IPS-15b (cell line): ENCODE results near the gene ADAM15.
A peak's percentile ranks its signal among the peaks of the same experiment; 100 is the strongest.

Experiments
- H3K27me3 ChIP-seq: one replicate; pipeline ENCODE4 v1.6.1; 2013; ENCODE audit warnings: low read length; ENCODE audit not compliant: control insufficient read depth, insufficient read depth
- H3K36me3 ChIP-seq: one replicate; pipeline ENCODE4 v1.6.1; 2013; ENCODE audit warnings: low read length; ENCODE audit not compliant: control insufficient read depth, insufficient read depth
- H3K4me1 ChIP-seq: one replicate; pipeline ENCODE4 v1.6.1; 2013; ENCODE audit warnings: mild to moderate bottlenecking, low read length; ENCODE audit not compliant: control insufficient read depth, insufficient read depth
- H3K4me3 ChIP-seq: one replicate; pipeline ENCODE4 v1.5.1; 2013; ENCODE audit warnings: low read depth, low read length
- H3K9ac ChIP-seq: one replicate; pipeline ENCODE4 v1.6.1; 2013; ENCODE audit warnings: low read depth, mild to moderate bottlenecking, low read length
- H3K9me3 ChIP-seq: one replicate; pipeline ENCODE4 v1.6.1; 2013; ENCODE audit warnings: mild to moderate bottlenecking, low read length; ENCODE audit not compliant: control insufficient read depth, insufficient read depth

Gene ADAM15

GRCh38 chr1:155008015-155008941 lies 42.8 kb upstream of the ADAM15 start:
- Histone ChIP-seq H3K4me3 (peak overlapping the region; percentile 43), H3K27me3 (no peaks in the 10 kb centered on the region), H3K9ac (no peak overlapping the region), H3K4me1 (peaks cover 30% of the 10 kb centered on the region), H3K36me3 (no peaks in the 10 kb centered on the region), H3K9me3 (no peaks in the 10 kb centered on the region)

GRCh38 chr1:155009221-155009711 lies 41.9 kb upstream of the ADAM15 start:
- no peak overlapping the region for H3K9ac ChIP-seq

GRCh38 chr1:155009742-155010141 lies 41.4 kb upstream of the ADAM15 start:
- H3K9ac ChIP-seq, result no peak overlapping the region
- peaks cover 28% of the 10 kb centered on the region for H3K4me1 ChIP-seq
- no peaks in the 10 kb centered on the region for H3K27me3 ChIP-seq
- no peak overlapping the region for H3K4me3 ChIP-seq
- H3K36me3 ChIP-seq, result peaks cover 7% of the 10 kb centered on the region
- no peaks in the 10 kb centered on the region for H3K9me3 ChIP-seq

More at GRCh38 chr1:155009221-155009711, 41.9 kb upstream of the ADAM15 start:
- no peaks in the 10 kb centered on the region for H3K27me3 ChIP-seq
- H3K9me3 ChIP-seq, result no peaks in the 10 kb centered on the region
- H3K4me1 ChIP-seq, result peaks cover 33% of the 10 kb centered on the region
- H3K36me3 ChIP-seq, result peaks cover 4% of the 10 kb centered on the region
- peak overlapping the region; percentile 43 for H3K4me3 ChIP-seq

GRCh38 chr1:155010211-155010918 lies 40.8 kb upstream of the ADAM15 start:
- H3K4me3 ChIP-seq, result no peak overlapping the region
- H3K4me1 ChIP-seq, result peaks cover 25% of the 10 kb centered on the region
- no peaks in the 10 kb centered on the region for H3K27me3 ChIP-seq
- H3K9ac ChIP-seq, result no peak overlapping the region
- no peaks in the 10 kb centered on the region for H3K9me3 ChIP-seq
- peaks cover 8% of the 10 kb centered on the region for H3K36me3 ChIP-seq

DNA sequence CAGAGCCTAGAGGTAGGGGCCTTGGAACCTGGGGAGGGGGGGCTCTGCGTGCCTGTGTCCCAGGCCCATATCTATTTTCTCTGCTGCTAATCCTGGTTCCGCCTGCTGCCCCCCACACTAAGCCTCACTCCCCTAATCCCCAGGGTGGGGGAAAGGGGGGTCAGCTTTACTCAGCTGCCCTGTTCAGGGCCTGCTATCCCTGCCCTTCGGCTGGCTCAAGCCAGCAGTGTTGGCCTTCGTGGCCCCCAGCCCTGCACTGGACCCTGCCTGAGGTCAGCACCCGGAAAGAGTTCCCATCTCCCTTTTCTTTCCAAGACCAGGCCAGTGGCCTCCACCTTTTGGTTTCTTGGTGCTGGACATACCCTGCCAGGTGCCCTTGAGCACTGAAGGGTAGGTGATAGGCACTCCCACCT lies 40.1 kb upstream of the ADAM15 start:
- H3K9ac ChIP-seq, result no peak overlapping the region
- H3K36me3 ChIP-seq, result peaks cover 8% of the 10 kb centered on the region

DNA sequence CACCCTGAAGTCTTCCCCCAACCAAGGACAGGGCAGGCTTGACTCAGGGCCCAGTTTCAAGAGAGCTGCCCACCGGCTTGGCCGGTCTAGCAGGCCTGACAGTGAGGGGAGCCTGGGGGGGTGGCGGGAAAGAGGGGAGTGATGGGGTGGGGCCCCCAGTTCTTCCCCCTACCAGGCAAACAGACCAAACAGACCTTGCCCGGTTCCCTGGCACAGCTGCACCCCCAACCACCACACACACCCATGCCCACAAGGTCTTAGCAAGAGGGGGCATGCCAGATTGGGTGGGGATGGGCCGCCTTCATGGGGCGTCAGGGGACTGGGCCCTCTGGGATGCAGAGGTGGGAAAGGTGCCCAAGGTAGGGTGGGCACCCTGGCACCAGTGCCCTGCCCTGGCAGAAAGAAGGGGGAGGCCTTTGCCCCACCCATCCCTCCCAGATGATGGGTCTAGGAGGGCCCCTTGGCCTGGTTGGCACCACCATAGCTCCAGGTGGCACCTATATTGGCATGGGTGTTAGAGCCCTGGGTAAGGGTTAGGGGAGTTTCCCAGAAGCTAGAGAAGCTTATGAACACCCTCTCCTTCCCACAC lies 39.6 kb upstream of the ADAM15 start:
- peaks cover 23% of the 10 kb centered on the region for H3K4me1 ChIP-seq
- no peak overlapping the region for H3K9ac ChIP-seq
- H3K4me3 ChIP-seq, result no peak overlapping the region
- H3K27me3 ChIP-seq, result no peaks in the 10 kb centered on the region
- no peaks in the 10 kb centered on the region for H3K9me3 ChIP-seq
- H3K36me3 ChIP-seq, result peaks cover 14% of the 10 kb centered on the region

More for the DNA sequence above, 40.1 kb upstream of the ADAM15 start:
- H3K27me3 ChIP-seq, result no peaks in the 10 kb centered on the region
- H3K4me3 ChIP-seq, result no peak overlapping the region
- peaks cover 23% of the 10 kb centered on the region for H3K4me1 ChIP-seq
- H3K9me3 ChIP-seq, result no peaks in the 10 kb centered on the region

DNA sequence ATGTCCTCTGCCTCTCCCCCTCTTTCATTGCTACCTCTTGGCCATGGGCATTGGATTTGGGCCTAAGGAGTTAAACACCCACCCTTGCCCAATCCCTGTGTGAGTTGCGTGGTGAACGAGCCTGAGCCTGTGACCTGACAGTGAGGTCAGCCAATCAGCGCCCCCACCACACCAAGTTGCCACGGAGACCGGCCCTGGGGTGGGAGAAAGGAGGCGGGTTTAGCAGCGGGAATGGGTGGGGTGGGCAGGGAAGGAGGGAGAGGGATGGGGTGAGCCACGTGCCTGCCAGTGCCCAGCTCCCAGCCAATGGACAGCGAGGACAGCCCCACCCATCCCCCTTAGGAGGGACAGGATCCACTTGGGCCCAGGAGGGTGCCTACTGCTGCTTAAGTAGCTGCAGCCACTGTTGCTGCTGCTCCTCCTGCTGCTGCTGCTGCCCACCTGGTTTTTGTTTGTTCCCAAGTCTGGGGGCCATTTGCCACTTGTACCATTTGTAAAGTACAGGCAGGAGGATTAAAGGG lies 39.0 kb upstream of the ADAM15 start:
- Histone ChIP-seq H3K9me3 (no peaks in the 10 kb centered on the region), H3K4me3 (peak overlapping the region; percentile 30), H3K4me1 (peaks cover 25% of the 10 kb centered on the region), H3K36me3 (peaks cover 17% of the 10 kb centered on the region), H3K27me3 (no peaks in the 10 kb centered on the region), H3K9ac (no peak overlapping the region)

GRCh38 chr1:155012776-155013602 lies 38.1 kb upstream of the ADAM15 start:
- H3K4me3 ChIP-seq, result peak overlapping the region; percentile 30
- H3K9ac ChIP-seq, result no peak overlapping the region
- peaks cover 17% of the 10 kb centered on the region for H3K36me3 ChIP-seq

GRCh38 chr1:155013632-155014031 lies 37.5 kb upstream of the ADAM15 start:
- Histone ChIP-seq H3K36me3 (peaks cover 17% of the 10 kb centered on the region), H3K27me3 (no peaks in the 10 kb centered on the region), H3K4me1 (peaks cover 25% of the 10 kb centered on the region), H3K4me3 (no peak overlapping the region), H3K9me3 (no peaks in the 10 kb centered on the region), H3K9ac (no peak overlapping the region)

More at GRCh38 chr1:155012776-155013602, 38.1 kb upstream of the ADAM15 start:
- peaks cover 25% of the 10 kb centered on the region for H3K4me1 ChIP-seq
- H3K9me3 ChIP-seq, result no peaks in the 10 kb centered on the region
- no peaks in the 10 kb centered on the region for H3K27me3 ChIP-seq

GRCh38 chr1:155014709-155015508 lies 36.2 kb upstream of the ADAM15 start:
- H3K9ac ChIP-seq, result no peak overlapping the region
- H3K27me3 ChIP-seq, result no peaks in the 10 kb centered on the region
- H3K4me3 ChIP-seq, result no peak overlapping the region
- H3K36me3 ChIP-seq, result peaks cover 17% of the 10 kb centered on the region
- peaks cover 20% of the 10 kb centered on the region for H3K4me1 ChIP-seq
- no peaks in the 10 kb centered on the region for H3K9me3 ChIP-seq
